ENCODE data around the gene RIMS1. TPM values are rescaled to one million over a fixed set of nuclear protein-coding genes. Genes with fewer than 3 reads are reported as not detected.

Gene RIMS1
- total and polyA plus RNA-seq, 2 of the 13 experiments (the other 11 are each of a cell fraction or from before 2014, with no cell fraction given), result not detected

DNA sequence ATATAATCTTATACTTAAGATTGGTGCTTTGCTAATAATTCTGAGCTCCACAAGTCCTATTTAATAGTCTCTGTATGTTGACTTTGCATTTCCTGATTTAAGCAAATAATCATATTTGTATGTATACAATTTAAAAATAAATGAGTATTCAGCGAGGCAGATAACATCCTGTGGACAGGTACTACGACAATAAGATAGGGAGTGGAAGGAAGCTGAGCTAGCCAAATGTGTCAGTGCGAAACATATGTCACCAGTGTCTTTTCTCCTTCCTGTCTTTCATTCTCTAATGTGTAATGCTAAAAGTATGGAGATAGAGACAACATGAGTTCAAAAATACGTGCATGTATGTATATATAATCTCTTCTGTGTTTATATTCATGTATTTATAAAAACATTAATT is 375.9 kb downstream of the RIMS1 start:
- intact Hi-C loops (cut with micrococcal nuclease; ENCODE audit: unreplicated experiment) (no loop called here), in situ Hi-C loops (cut with HindIII; ENCODE audit: extremely low pct_ligation_motif_present, low pct_unique_long_range_greater_than_20kb) (no loop called here)
- ChIA-PET CTCF (ENCODE audit: low intra/inter-chr PET ratio, low total read pairs) (no interaction called here), POLR2A (no interaction called here)
- TF ChIP-seq TBX2 (CRISPR knock-in tag; IDR thresholded peaks at IDR 0.05; ENCODE audit: borderline replicate concordance) (no peak), FOXP1 (IDR thresholded peaks at IDR 0.05) (no peak), FOXP1 (CRISPR knock-in tag; IDR thresholded peaks at IDR 0.05) (no peak), MIXL1 (CRISPR knock-in tag; IDR thresholded peaks at IDR 0.05) (no peak), ZNF557 (CRISPR knock-in tag; IDR thresholded peaks at IDR 0.05) (no peak), ZNF720 (CRISPR knock-in tag; IDR thresholded peaks at IDR 0.05) (no peak), AGO2 (optimal IDR thresholded peaks at IDR 0.05; ENCODE audit: low read depth, low read length) (no peak), NPAS2 (CRISPR knock-in tag; IDR thresholded peaks at IDR 0.05; ENCODE audit: borderline replicate concordance) (no peak), FIP1L1 (IDR thresholded peaks at IDR 0.05; ENCODE audit: borderline replicate concordance, insufficient read depth, low read depth, low read length) (no peak), SALL1 (CRISPR knock-in tag; IDR thresholded peaks at IDR 0.05) (no peak), EEA1 (CRISPR knock-in tag; IDR thresholded peaks at IDR 0.05; ENCODE audit: borderline replicate concordance) (no peak), JUN (CRISPR knock-in tag; IDR thresholded peaks at IDR 0.05) (no peak)
- no peak for FAIRE-seq
- Histone ChIP-seq H3K27me3 (ENCODE audit: control insufficient read depth in 1 of 2, insufficient read depth in 2 of 2, low read length in 2 of 2) (no peaks in the 10 kb centered on the region), H3K27ac (ENCODE audit: extremely low read length, insufficient read depth, low read length) (no peak overlapping the region), H3K9ac (ENCODE audit: insufficient read depth, low read depth, low read length) (no peak overlapping the region), H3K36me3 (replicated peaks in 1 of 2; ENCODE audit: control insufficient read depth in 1 of 2, insufficient read depth in 2 of 2, low read length in 2 of 2) (no peaks in the 10 kb centered on the region), H3K9me3 (ENCODE audit: low read length) (no peaks in the 10 kb centered on the region), H3K4me3 (replicated peaks in 1 of 3; ENCODE audit: insufficient read depth in 1 of 3, low read depth in 2 of 3, low read length in 3 of 3) (no peak overlapping the region), H4K20me1 (ENCODE audit: insufficient read depth, low read length) (no peaks in the 10 kb centered on the region), H3K79me2 (ENCODE audit: insufficient read depth, low read length) (no peaks in the 10 kb centered on the region), H3K4me1 (ENCODE audit: insufficient read depth, low read length) (no peaks in the 10 kb centered on the region), H3K4me2 (ENCODE audit: low read depth, low read length) (no peak overlapping the region), H2AFZ (ENCODE audit: low read length) (no peak overlapping the region)
- DNase-seq (ENCODE audit: low spot score), result no peak
- WGBS (ENCODE audit: low lambda C conversion rate), result 9% methylated on average over 4 of the region's 4 CpGs
- no TSS peak for BruUV-seq (replicated peaks)
- ATAC-seq, result no peak

DNA sequence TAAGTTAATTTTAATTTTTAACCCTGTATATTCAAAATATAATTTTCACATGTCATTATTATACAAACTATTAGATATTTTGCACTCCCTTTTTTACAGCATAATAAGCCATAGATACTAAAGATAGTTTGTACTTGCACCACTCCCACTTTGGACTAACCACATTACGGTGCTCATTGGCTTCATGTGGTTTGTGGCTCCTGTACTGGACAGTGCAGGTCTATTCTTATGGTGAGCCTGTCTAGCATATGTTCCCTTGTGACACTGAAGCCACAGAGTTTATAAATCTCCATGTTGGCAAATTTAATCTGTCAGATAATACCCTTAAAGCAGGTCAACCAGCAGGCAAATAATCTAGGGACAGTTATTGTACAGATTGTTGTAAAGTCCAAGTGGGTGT is 381.1 kb downstream of the RIMS1 start:
- no peaks in the 10 kb centered on the region for H3K9me3 ChIP-seq (ENCODE audit: low read length)
- no peaks in the 10 kb centered on the region for H4K20me1 ChIP-seq (ENCODE audit: insufficient read depth, low read length)
- no peak overlapping the region for H2AFZ ChIP-seq (ENCODE audit: low read length)
- no peak overlapping the region for H3K4me3 ChIP-seq (replicated peaks in 1 of 3; ENCODE audit: insufficient read depth in 1 of 3, low read depth in 2 of 3, low read length in 3 of 3)
- ChIA-PET POLR2A (no interaction called here), CTCF (ENCODE audit: low intra/inter-chr PET ratio, low total read pairs) (no interaction called here)
- DNase-seq (ENCODE audit: low spot score), result no peak
- in situ Hi-C loops (cut with HindIII; ENCODE audit: extremely low pct_ligation_motif_present, low pct_unique_long_range_greater_than_20kb) (no loop called here), intact Hi-C loops (cut with micrococcal nuclease; ENCODE audit: unreplicated experiment) (no loop called here)
- no peaks in the 10 kb centered on the region for H3K36me3 ChIP-seq (replicated peaks in 1 of 2; ENCODE audit: control insufficient read depth in 1 of 2, insufficient read depth in 2 of 2, low read length in 2 of 2)
- ATAC-seq, result no peak
- no peaks in the 10 kb centered on the region for H3K27me3 ChIP-seq (ENCODE audit: control insufficient read depth in 1 of 2, insufficient read depth in 2 of 2, low read length in 2 of 2)
- no peak overlapping the region for H3K27ac ChIP-seq (ENCODE audit: extremely low read length, insufficient read depth, low read length)
- no peak for FAIRE-seq
- H3K9ac ChIP-seq (ENCODE audit: insufficient read depth, low read depth, low read length), result no peak overlapping the region
- no peaks in the 10 kb centered on the region for H3K79me2 ChIP-seq (ENCODE audit: insufficient read depth, low read length)
- H3K4me1 ChIP-seq (ENCODE audit: insufficient read depth, low read length), result no peaks in the 10 kb centered on the region
- BruUV-seq (replicated peaks), result no TSS peak
- no peak overlapping the region for H3K4me2 ChIP-seq (ENCODE audit: low read depth, low read length)
- WGBS (ENCODE audit: low lambda C conversion rate), result 5% methylated on average over 1 of the region's 1 CpG
- TF ChIP-seq KAT7 (CRISPR knock-in tag; IDR thresholded peaks at IDR 0.05; ENCODE audit: borderline replicate concordance), result no peak
- no peak for TF ChIP-seq KAT8 (CRISPR knock-in tag; IDR thresholded peaks at IDR 0.05)
- no peak for TF ChIP-seq NFE2L2 (IDR thresholded peaks at IDR 0.05; ENCODE audit: low read length)
- TF ChIP-seq ELF1 (CRISPR knock-in tag; IDR thresholded peaks at IDR 0.05), result no peak
- TF ChIP-seq ZNF691 (CRISPR knock-in tag; IDR thresholded peaks at IDR 0.05; ENCODE audit: borderline replicate concordance, low read depth), result no peak
- TF ChIP-seq SIX4 (CRISPR knock-in tag; IDR thresholded peaks at IDR 0.05), result no peak
- TF ChIP-seq ZNF780A (CRISPR knock-in tag; IDR thresholded peaks at IDR 0.05), result no peak
- no peak for TF ChIP-seq ZNF616 (CRISPR knock-in tag; IDR thresholded peaks at IDR 0.05; ENCODE audit: low read depth)
- no peak for TF ChIP-seq ZNF550 (CRISPR knock-in tag; IDR thresholded peaks at IDR 0.05; ENCODE audit: borderline replicate concordance)
- TF ChIP-seq TEAD2 (CRISPR knock-in tag; IDR thresholded peaks at IDR 0.05), result no peak
- no peak for TF ChIP-seq SRSF4 (IDR thresholded peaks at IDR 0.05; ENCODE audit: low read depth, low read length, poor library complexity, severe bottlenecking)
- TF ChIP-seq MAFG (CRISPR knock-in tag; IDR thresholded peaks at IDR 0.05), result no peak
- TF ChIP-seq ZNF260 (CRISPR knock-in tag; IDR thresholded peaks at IDR 0.05; ENCODE audit: borderline replicate concordance, low read depth), result no peak

Measured in HepG2 (cell line).